Neural cell (in vitro differentiated cells): Measurements from ENCODE around the gene TEX14. TPM values are rescaled to one million over a fixed set of nuclear protein-coding genes. Genes with fewer than 3 reads are reported as not detected.

Experiments used
- H2AFZ ChIP-seq: fragments of 200-600, 300-800 bp; sonication (generic), shearing (Covaris generic); 2 replicates; pipeline ENCODE4 v1.6.0; 2014; ENCODE audit warnings: low read depth, mild to moderate bottlenecking, antibody characterized with exemption, low read length, moderate library complexity
- H3F3A ChIP-seq: fragments of 200-600 bp; shearing (Covaris generic); 2 replicates; pipeline ENCODE4 v1.6.1; 2016; ENCODE audit warnings: mild to moderate bottlenecking, moderate library complexity, mixed read lengths, antibody characterized with exemption, low read length; ENCODE audit not compliant: insufficient read depth, poor library complexity, severe bottlenecking
- H3K27ac ChIP-seq: fragments of 200-600, 300-800 bp; sonication (generic), shearing (Covaris generic); 2 replicates; pipeline ENCODE4 v1.5.1; 2014; ENCODE audit warnings: mild to moderate bottlenecking, low read length, moderate library complexity
- H3K27me3 ChIP-seq: fragments of 300-800, 200-600 bp; sonication (generic), shearing (Covaris generic); 2 replicates; pipeline ENCODE4 v1.6.0; 2014; ENCODE audit warnings: mild to moderate bottlenecking, low read depth, low read length, moderate library complexity; ENCODE audit not compliant: insufficient read depth
- H3K36me3 ChIP-seq: fragments of 300-800, 200-600 bp; sonication (generic), shearing (Covaris generic); 2 replicates; pipeline ENCODE4 v1.5.1; 2014; ENCODE audit warnings: mild to moderate bottlenecking, antibody characterized with exemption, low read length, moderate library complexity; ENCODE audit not compliant: insufficient read depth
- H3K4me2 ChIP-seq: fragments of 300-800, 200-600 bp; sonication (generic), shearing (Covaris generic); 2 replicates; pipeline ENCODE4 v1.6.0; 2014; ENCODE audit warnings: mild to moderate bottlenecking, low read length
- H3K4me3 ChIP-seq: fragments of 300-800, 200-600 bp; sonication (generic), shearing (Covaris generic); 2 replicates; pipeline ENCODE4 v1.5.1; 2014; ENCODE audit warnings: mild to moderate bottlenecking, low read length, moderate library complexity
- H3K79me2 ChIP-seq: fragments of 200-600 bp; shearing (Covaris generic); replicated peaks from 2 replicates; pipeline ENCODE4 v1.6.0; 2014; ENCODE audit warnings: mild to moderate bottlenecking, low read length, moderate library complexity; ENCODE audit not compliant: insufficient read depth
- H3K9ac ChIP-seq: fragments of 300-800, 200-600 bp; sonication (generic), shearing (Covaris generic); 2 replicates; pipeline ENCODE4 v1.6.1; 2016; ENCODE audit warnings: mild to moderate bottlenecking, low read length, mixed read lengths
- H3K9me2 ChIP-seq: fragments of 200-600 bp; shearing (Covaris generic); 2 replicates; pipeline ENCODE4 v1.6.1; 2016; ENCODE audit warnings: mild to moderate bottlenecking, low read length, mixed read lengths; ENCODE audit not compliant: insufficient read depth
- H3K9me3 ChIP-seq: fragments of 200-600, 300-800 bp; sonication (generic), shearing (Covaris generic); 2 replicates; pipeline ENCODE4 v1.6.1; 2016; ENCODE audit warnings: mild to moderate bottlenecking, mixed run types, low read length, moderate library complexity, mixed read lengths
- H4K20me1 ChIP-seq: fragments of 200-600 bp; shearing (Covaris generic); 2 replicates; pipeline ENCODE4 v1.6.1; 2016; ENCODE audit warnings: mild to moderate bottlenecking, mixed run types; ENCODE audit not compliant: insufficient read depth
- CTCF ChIP-seq: fragments of 450-650 bp; IDR thresholded peaks from 2 replicates; pipeline ENCODE4 v1.5.1; 2014; ENCODE audit warnings: antibody characterized with exemption, mild to moderate bottlenecking, moderate library complexity; ENCODE audit not compliant: poor library complexity, severe bottlenecking
- EP300 ChIP-seq: fragments of 450-650 bp; conservative IDR thresholded peaks from 2 replicates; pipeline ENCODE4 v1.6.1; 2014; ENCODE audit warnings: antibody characterized with exemption, mild to moderate bottlenecking, moderate library complexity; ENCODE audit not compliant: poor library complexity, severe bottlenecking
- EZH2 ChIP-seq: fragments of 200-600, 300-800 bp; shearing (Covaris generic), sonication (generic); IDR thresholded peaks from 2 replicates; pipeline ENCODE4 v1.6.1; 2014; ENCODE audit warnings: antibody characterized with exemption, low read length, borderline replicate concordance, mild to moderate bottlenecking; ENCODE audit not compliant: insufficient read depth, poor library complexity, severe bottlenecking
- MXI1 ChIP-seq: fragments of 450-650 bp; conservative IDR thresholded peaks from 2 replicates; pipeline ENCODE4 v1.6.1; 2014; ENCODE audit warnings: antibody characterized with exemption, mild to moderate bottlenecking; ENCODE audit not compliant: poor library complexity, severe bottlenecking
- POLR2AphosphoS5 ChIP-seq: IDR thresholded peaks from 2 replicates; pipeline ENCODE4 v1.6.1; 2012
- RAD21 ChIP-seq: fragments of 450-650 bp; conservative IDR thresholded peaks from 2 replicates; pipeline ENCODE4 v1.6.1; 2014; ENCODE audit warnings: antibody characterized with exemption, mild to moderate bottlenecking, moderate library complexity
- REST ChIP-seq: IDR thresholded peaks from 2 replicates; pipeline ENCODE4 v1.6.1; 2012; ENCODE audit warnings: borderline replicate concordance
- SMC3 ChIP-seq: fragments of 450-650 bp; conservative IDR thresholded peaks from 2 replicates; pipeline ENCODE4 v1.6.1; 2014; ENCODE audit warnings: antibody characterized with exemption, mild to moderate bottlenecking, moderate library complexity; ENCODE audit not compliant: poor library complexity
- TAF1 ChIP-seq: IDR thresholded peaks from 2 replicates; pipeline ENCODE4 v1.6.1; 2012; ENCODE audit warnings: low read depth
- polyA plus RNA-seq: library from polyadenylated mRNA; depleted of rRNA; stranded (reverse); fragments of >200 nt; gene quantifications from 2 replicates; pipeline ENCODE4 v1.2.3, GENCODE V29; 2014

TEX14 gene
- polyA plus RNA-seq, 1 donor from 2014 or later: 1.4 TPM

DNA sequence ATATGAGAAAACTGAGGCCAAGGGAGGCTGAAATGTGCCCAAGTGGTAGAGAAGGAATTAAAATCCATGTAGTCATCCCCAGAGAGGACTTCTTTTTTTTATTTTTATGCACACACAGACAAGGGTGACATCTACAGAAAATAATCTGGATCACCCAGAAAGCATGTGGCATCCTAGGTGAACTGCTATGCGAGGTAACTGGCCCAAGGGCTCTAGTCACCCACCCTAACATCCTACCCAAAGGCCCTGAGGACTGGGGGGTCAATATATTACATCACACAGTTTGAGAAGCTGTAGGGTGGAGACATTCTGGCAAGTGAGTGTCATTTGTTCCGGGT lies 23.3 kb downstream of the TEX14 start:
- no peaks in the 10 kb centered on the region for H3K9me3 ChIP-seq
- H3K4me2 ChIP-seq: no peak overlapping the region
- no peaks in the 10 kb centered on the region for H3F3A ChIP-seq
- no peak for TF ChIP-seq SMC3
- no peak for TF ChIP-seq POLR2AphosphoS5
- no peak for TF ChIP-seq MXI1
- TF ChIP-seq EP300: no peak
- no peaks in the 10 kb centered on the region for H3K27me3 ChIP-seq
- H3K9me2 ChIP-seq: no peaks in the 10 kb centered on the region
- no peaks in the 10 kb centered on the region for H3K79me2 ChIP-seq
- H3K36me3 ChIP-seq: no peaks in the 10 kb centered on the region
- no peak overlapping the region for H3K4me3 ChIP-seq
- H3K9ac ChIP-seq: no peak overlapping the region
- H2AFZ ChIP-seq: no peak overlapping the region
- no peak overlapping the region for H3K27ac ChIP-seq
- H4K20me1 ChIP-seq: no peaks in the 10 kb centered on the region

DNA sequence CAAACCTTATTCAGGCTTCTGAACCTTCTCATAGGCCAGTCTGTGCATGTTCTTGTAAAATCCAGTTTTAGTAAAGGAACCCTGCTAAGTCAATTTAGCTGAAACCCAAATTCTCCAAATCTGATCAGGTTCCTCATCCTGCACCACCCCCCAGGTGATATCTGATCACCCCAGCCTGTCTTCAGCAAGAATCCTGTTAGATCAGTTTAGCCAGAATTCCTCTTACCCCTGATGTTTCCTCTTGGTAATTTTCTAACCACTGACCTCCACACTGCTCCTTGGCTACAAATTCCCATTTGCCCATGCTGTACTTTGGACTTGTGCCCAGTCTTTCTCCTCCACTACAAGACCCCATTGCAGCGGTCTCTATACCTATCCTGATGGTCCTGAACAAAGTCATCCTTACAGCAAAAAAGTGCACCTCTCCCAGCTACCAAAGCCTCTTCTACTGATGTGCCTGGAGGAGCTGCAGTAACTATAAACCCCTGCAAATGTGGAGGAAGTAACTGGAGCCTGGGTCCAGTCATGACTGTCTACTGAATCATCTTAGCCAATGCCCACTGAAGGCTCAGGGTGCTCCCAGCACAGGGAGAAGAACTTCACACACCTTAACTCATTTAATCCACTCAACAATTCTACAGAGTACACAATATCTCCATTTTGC lies 23.8 kb downstream of the TEX14 start:
- Histone ChIP-seq H3K27me3 (no peaks in the 10 kb centered on the region), H3K9me3 (no peaks in the 10 kb centered on the region), H3K4me2 (no peak overlapping the region), H3F3A (no peaks in the 10 kb centered on the region), H3K79me2 (no peaks in the 10 kb centered on the region), H2AFZ (no peak overlapping the region), H3K9me2 (no peaks in the 10 kb centered on the region), H3K9ac (no peak overlapping the region), H3K4me3 (no peak overlapping the region), H3K36me3 (no peaks in the 10 kb centered on the region), H4K20me1 (no peaks in the 10 kb centered on the region), H3K27ac (no peak overlapping the region)
- TF ChIP-seq RAD21: no peak
- TF ChIP-seq SMC3: no peak
- no peak for TF ChIP-seq EP300

GRCh38 chr17:58666858-58667267 lies 25.0 kb downstream of the TEX14 start:
- no peak overlapping the region for H2AFZ ChIP-seq
- no peaks in the 10 kb centered on the region for H3K9me3 ChIP-seq
- H3K36me3 ChIP-seq: no peaks in the 10 kb centered on the region
- no peak overlapping the region for H3K4me3 ChIP-seq
- no peak overlapping the region for H3K9ac ChIP-seq
- no peak overlapping the region for H3K4me2 ChIP-seq
- no peaks in the 10 kb centered on the region for H3K27me3 ChIP-seq
- no peaks in the 10 kb centered on the region for H3F3A ChIP-seq
- no peaks in the 10 kb centered on the region for H3K79me2 ChIP-seq
- H4K20me1 ChIP-seq: no peaks in the 10 kb centered on the region
- H3K9me2 ChIP-seq: no peaks in the 10 kb centered on the region
- TF ChIP-seq MXI1 (no peak), REST (no peak), TAF1 (no peak), EZH2 (no peak), CTCF (no peak)
- no peak overlapping the region for H3K27ac ChIP-seq
